GM12878 (cell line): ENCODE results near the gene DNMT1. TPM values are rescaled to one million over a fixed set of nuclear protein-coding genes. Genes with fewer than 3 reads are reported as not detected.

Experiments used
- ATAC-seq: fragments of 200-7000 bp; cut with Tn5 transposase; 3 replicates; pipeline ENCODE4 v1.9.1; 2020; ENCODE audit warnings: mild to moderate bottlenecking, moderate library complexity
- BruUV-seq: library from RNA; stranded (reverse); fragments of 400-500 nt; replicated peaks from 2 replicates; lab custom pipeline; 2021; lab: Mats Ljungman, UMichigan
- CTCF ChIA-PET: fragments of 300-600 bp; sonication (Branson Sonifier 250); formaldehyde crosslinking; extraction: SDS; loops from one replicate; lab custom pipeline; 2021; ENCODE audit warnings: inconsistent platforms; lab: Yijun Ruan, JAX
- POLR2A ChIA-PET: fragments of 350-600 bp; formaldehyde crosslinking; extraction: SDS; loops from one replicate; lab custom pipeline; 2021; ENCODE audit warnings: inconsistent platforms; lab: Charles Lee
- RAD21 ChIA-PET: fragments of 300-600 bp; sonication (Branson Sonifier 250); formaldehyde crosslinking; loops from one replicate; lab custom pipeline; 2023; ENCODE audit warnings: antibody characterized with exemption; ENCODE audit not compliant: unreplicated experiment; lab: Charles Lee
- SMC1A ChIA-PET: fragments of 300-600 bp; sonication (Branson Sonifier 250); formaldehyde crosslinking; loops from one replicate; lab custom pipeline; 2023; ENCODE audit not compliant: unreplicated experiment, uncharacterized antibody; lab: Charles Lee
- DNase-seq: peaks from one replicate; pipeline ENCODE4 v3.0.0-alpha.2; 2011; ENCODE audit warnings: low read depth, low spot score
- FAIRE-seq: peaks from 3 replicates; lab custom pipeline; 2011; peaks lifted over from hg19 to GRCh38; lab: Jason Lieb, UNC
- H2AFZ ChIP-seq: 2 replicates; pipeline ENCODE4 v1.6.0; 2011; ENCODE audit warnings: low read depth, low read length, control low read depth; ENCODE audit not compliant: control insufficient read depth
- H3K27ac ChIP-seq: 2 replicates; pipeline ENCODE4 v1.5.1; 2011; ENCODE audit warnings: control low read depth; ENCODE audit not compliant: control insufficient read depth, insufficient read depth
- H3K27me3 ChIP-seq, 2 experiments: replicated peaks in 1 of 2; 2 replicates each; pipeline versions ENCODE4 v1.6.0 to v1.6.1; 2011; ENCODE audit warnings: low read length in 1 of 2; ENCODE audit not compliant: control insufficient read depth in 2 of 2, insufficient read depth in 2 of 2
- H3K36me3 ChIP-seq, 2 experiments: 2 replicates each; pipeline ENCODE4 v1.5.1; 2011; ENCODE audit warnings: low read length in 1 of 2; ENCODE audit not compliant: control insufficient read depth in 2 of 2, insufficient read depth in 2 of 2
- H3K4me1 ChIP-seq: 2 replicates; pipeline ENCODE4 v1.6.1; 2011; ENCODE audit warnings: mild to moderate bottlenecking, low read length, moderate library complexity, mixed read lengths; ENCODE audit not compliant: control insufficient read depth, insufficient read depth
- H3K4me2 ChIP-seq: 2 replicates; pipeline ENCODE4 v1.6.0; 2011; ENCODE audit warnings: control low read depth; ENCODE audit not compliant: control insufficient read depth, insufficient read depth
- H3K4me3 ChIP-seq: fragments of 200-600 bp; sonication (generic); 2 replicates; pipeline ENCODE4 v1.5.1; 2016
- H3K79me2 ChIP-seq: 2 replicates; pipeline ENCODE4 v1.6.0; 2011; ENCODE audit warnings: low read length; ENCODE audit not compliant: control insufficient read depth, insufficient read depth
- H3K9ac ChIP-seq: 2 replicates; pipeline ENCODE4 v1.8.0; 2011; ENCODE audit warnings: low read length, control low read depth, mixed read lengths; ENCODE audit not compliant: control insufficient read depth, insufficient read depth
- H3K9me3 ChIP-seq: replicated peaks from 3 replicates; pipeline ENCODE4 v1.5.1; 2011; ENCODE audit warnings: mild to moderate bottlenecking, low read length; ENCODE audit not compliant: control insufficient read depth, insufficient read depth
- H4K20me1 ChIP-seq: 2 replicates; pipeline ENCODE4 v1.6.0; 2011; ENCODE audit not compliant: control insufficient read depth, insufficient read depth
- MXI1 ChIP-seq: fragments of 150-350 bp; IDR thresholded peaks from 2 replicates; pipeline ENCODE4 v1.6.1; 2011; ENCODE audit warnings: low read depth, mild to moderate bottlenecking, inconsistent platforms, low read length, improper control_type of control experiment
- POLR2A ChIP-seq: IDR thresholded peaks from 2 replicates; pipeline ENCODE4 v1.6.1; 2011; ENCODE audit warnings: low read depth, mild to moderate bottlenecking, low read length
- POU2F2 ChIP-seq: IDR thresholded peaks from 3 replicates; pipeline ENCODE4 v1.6.1; 2011; ENCODE audit warnings: low read depth, mild to moderate bottlenecking, low read length, borderline replicate concordance
- SMAD5 ChIP-seq: IDR thresholded peaks from 2 replicates; pipeline ENCODE4 v1.6.1; 2016; ENCODE audit warnings: antibody characterized with exemption, low read depth
- TCF3 ChIP-seq: IDR thresholded peaks from 2 replicates; pipeline ENCODE4 v1.6.1; 2012; ENCODE audit warnings: low read depth, mild to moderate bottlenecking, low read length, borderline replicate concordance; ENCODE audit not compliant: insufficient read depth
- WGBS: methylation state at CpG from one replicate; pipeline ENCODE4 v1.1.6; 2016; ENCODE audit warnings: low lambda C conversion rate; ENCODE audit not compliant: insufficient replicate concordance, insufficient coverage; ENCODE audit errors: missing lambda C conversion rate; 5-methylcytosine and 5-hydroxymethylcytosine counted together
- in situ Hi-C: fragments of 300-500 bp; cut with MboI; formaldehyde crosslinking; loops from 9 replicates; pipeline ENCODE4 v1.14.3; 2018; ENCODE audit warnings: mixed read lengths
- intact Hi-C: fragments of 100-400 bp; cut with micrococcal nuclease; formaldehyde crosslinking; loops from one replicate; pipeline ENCODE4 v1.14.2; 2022; ENCODE audit not compliant: unreplicated experiment
- polyA plus RNA-seq, 11 experiments: library from polyadenylated mRNA; depleted of rRNA in 4 of 11; unstranded in 6 of 11; stranded (reverse) in 5 of 11; fragments of >200 nt; fragmentation: Nextera tagmentation in 4 of 11; fragmentation: Illumina TruSeq in 1 of 11; extraction: Ambion mirVana in 4 of 11; extraction: Trizol in 1 of 11; gene quantifications; 1 replicate in 1 of 11; 2 replicates in 10 of 11; pipeline versions ENCODE4 v1.2.1 to v1.2.3, GENCODE V29; 2011 to 2016; ENCODE audit warnings: inconsistent platforms in 2 of 11, missing spikeins in 2 of 11, low read depth in 1 of 11
- total RNA-seq, 4 experiments: library from RNA; depleted of rRNA in 3 of 4; stranded (reverse); fragments of >200 nt in 3 of 4; fragmentation: Illumina TruSeq in 1 of 4; extraction: Trizol in 1 of 4; gene quantifications; 2 replicates each; pipeline versions ENCODE4 v1.2.1 to v1.2.3, GENCODE V29; 2013 to 2021

The DNMT1 gene
- total and polyA plus RNA-seq, 10 of the 15 experiments (the other 5 are each of a cell fraction or from before 2014, with no cell fraction given), result 70.0 to 290 (median 133) TPM

- peaks cover 4 to 34% of the 10 kb centered on the region in 2 experiments; a peak in 3 of 4 replicates for H3K36me3 ChIP-seq
- no peaks in the 10 kb centered on the region for H4K20me1 ChIP-seq
- 88% methylated on average over 21 of the region's 21 CpGs for WGBS
- peaks cover 26% of the 10 kb centered on the region for H3K79me2 ChIP-seq
- intact Hi-C loops (no loop called here), in situ Hi-C loops (no loop called here)
- no TSS peak for BruUV-seq
- ChIA-PET SMC1A (interaction anchor here (1.2 to 11.4 kb wide), 3 partner anchors 17 to 271 kb away, joined by 3 to 150 read pairs (median 4); partner anchors contain the start of gene ANGPTL6), POLR2A (interaction anchor here (0.5 to 1.8 kb wide), 8 partner anchors 10 to 245 kb away, joined by 3 to 11 read pairs (median 4); partner anchors contain the start of genes MRPL4 and PPAN), RAD21 (interaction anchor here (0.9 to 8.6 kb wide), 4 partner anchors 17 to 135 kb away, joined by 3 to 166 read pairs (median 4); partner anchors contain the start of genes ANGPTL6 and MRPL4), CTCF (interaction anchor here (1.3 to 4.9 kb wide), 3 partner anchors 19 to 184 kb away, joined by 3 to 39 read pairs (median 8); no protein-coding TSS in a partner anchor)
- H2AFZ ChIP-seq, result no peak overlapping the region
- no peak overlapping the region for H3K9ac ChIP-seq
- ATAC-seq, result no peak
- no peak for FAIRE-seq
- no peak for DNase-seq
- no peaks in the 10 kb centered on the region for H3K9me3 ChIP-seq
- H3K27me3 ChIP-seq, result no peaks in the 10 kb centered on the region
- no peak overlapping the region for H3K4me2 ChIP-seq
- H3K4me1 ChIP-seq, result peaks cover 11% of the 10 kb centered on the region
- no peak overlapping the region for H3K4me3 ChIP-seq
- no peak overlapping the region for H3K27ac ChIP-seq
- TF ChIP-seq POLR2A (peak; percentile 27), TCF3 (no peak), MXI1 (no peak), POU2F2 (peak; percentile 2; the same call in 2 of the 3 replicates), SMAD5 (peak; percentile 50; the same call in 1 of the 2 replicates)
Measured at GRCh38 chr19:10116866-10117616, 77.7 kb downstream of the DNMT1 start.
